ENCODE measurements around the gene ATP5F1D.

ATP5F1D gene

DNA sequence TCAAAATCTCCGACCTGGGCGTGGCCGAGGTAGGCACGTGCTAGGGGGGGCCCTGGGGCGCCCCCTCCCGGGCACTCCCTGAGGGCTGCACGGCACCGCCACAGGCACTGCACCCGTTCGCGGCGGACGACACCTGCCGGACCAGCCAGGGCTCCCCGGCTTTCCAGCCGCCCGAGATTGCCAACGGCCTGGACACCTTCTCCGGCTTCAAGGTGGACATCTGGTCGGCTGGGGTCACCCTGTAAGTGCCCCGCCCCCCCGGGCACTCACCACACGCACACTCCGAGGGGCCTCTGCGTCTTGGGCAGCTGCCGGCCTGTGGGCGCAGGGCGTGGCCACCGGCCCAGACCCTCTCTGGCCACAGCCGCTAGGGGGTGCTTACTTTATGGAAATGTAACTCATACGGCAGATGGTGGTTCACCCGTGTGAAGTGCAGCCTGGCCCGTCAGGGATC lies 21.0 kb upstream of the ATP5F1D start:
- DNase-seq (ENCODE audit: extremely low read depth in 1 of 2, low read depth in 1 of 2), result no peak

DNA sequence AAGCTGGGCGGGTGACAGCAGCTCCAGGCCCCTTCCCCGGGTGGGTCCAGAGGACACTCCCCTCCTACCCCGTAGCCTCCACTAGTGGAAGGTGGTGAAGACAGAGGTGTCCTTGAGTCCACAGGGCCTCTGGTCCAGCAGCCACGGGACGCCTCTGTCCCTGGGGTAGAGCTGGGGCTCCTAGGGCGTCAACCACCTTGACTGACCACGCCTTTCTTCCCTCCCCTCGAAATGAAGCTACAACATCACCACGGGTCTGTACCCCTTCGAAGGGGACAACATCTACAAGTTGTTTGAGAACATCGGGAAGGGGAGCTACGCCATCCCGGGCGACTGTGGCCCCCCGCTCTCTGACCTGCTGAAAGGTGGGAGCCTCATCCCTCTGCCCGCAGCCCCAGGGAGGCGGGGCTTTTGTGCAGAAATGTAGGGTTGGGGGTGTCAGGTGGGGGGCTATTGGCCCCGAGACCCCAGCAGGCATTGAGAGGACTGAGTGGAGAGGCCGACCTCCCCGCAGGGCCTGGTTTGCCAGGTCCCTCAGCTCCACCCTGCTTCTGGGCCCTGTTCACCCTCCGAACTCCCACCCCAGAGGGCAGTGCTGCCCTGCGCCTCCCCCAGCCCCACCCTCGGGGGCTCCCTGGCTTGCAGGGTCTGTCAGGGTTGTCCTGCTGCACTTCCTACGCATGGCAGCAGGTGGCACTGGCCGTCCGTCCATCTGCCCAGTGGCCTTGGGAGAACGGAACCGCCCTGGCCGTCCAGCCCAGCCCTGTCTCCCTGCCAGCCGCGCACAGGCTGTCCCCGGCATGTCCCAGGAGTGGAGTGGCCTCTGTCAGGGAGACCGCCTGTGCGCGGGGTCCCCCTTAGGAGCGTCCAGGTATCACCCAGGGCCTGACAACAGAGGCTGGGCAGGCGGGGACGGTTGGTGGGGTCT lies 20.3 kb upstream of the ATP5F1D start:
- DNase-seq (ENCODE audit: extremely low read depth in 1 of 2, low read depth in 1 of 2), result no peak

GRCh38 chr19:1221904-1222255 lies 19.7 kb upstream of the ATP5F1D start:
- no peak for DNase-seq (ENCODE audit: extremely low read depth in 1 of 2, low read depth in 1 of 2)

GRCh38 chr19:1222394-1222793 lies 19.2 kb upstream of the ATP5F1D start:
- DNase-seq (ENCODE audit: extremely low read depth in 1 of 2, low read depth in 1 of 2), result no peak

DNA sequence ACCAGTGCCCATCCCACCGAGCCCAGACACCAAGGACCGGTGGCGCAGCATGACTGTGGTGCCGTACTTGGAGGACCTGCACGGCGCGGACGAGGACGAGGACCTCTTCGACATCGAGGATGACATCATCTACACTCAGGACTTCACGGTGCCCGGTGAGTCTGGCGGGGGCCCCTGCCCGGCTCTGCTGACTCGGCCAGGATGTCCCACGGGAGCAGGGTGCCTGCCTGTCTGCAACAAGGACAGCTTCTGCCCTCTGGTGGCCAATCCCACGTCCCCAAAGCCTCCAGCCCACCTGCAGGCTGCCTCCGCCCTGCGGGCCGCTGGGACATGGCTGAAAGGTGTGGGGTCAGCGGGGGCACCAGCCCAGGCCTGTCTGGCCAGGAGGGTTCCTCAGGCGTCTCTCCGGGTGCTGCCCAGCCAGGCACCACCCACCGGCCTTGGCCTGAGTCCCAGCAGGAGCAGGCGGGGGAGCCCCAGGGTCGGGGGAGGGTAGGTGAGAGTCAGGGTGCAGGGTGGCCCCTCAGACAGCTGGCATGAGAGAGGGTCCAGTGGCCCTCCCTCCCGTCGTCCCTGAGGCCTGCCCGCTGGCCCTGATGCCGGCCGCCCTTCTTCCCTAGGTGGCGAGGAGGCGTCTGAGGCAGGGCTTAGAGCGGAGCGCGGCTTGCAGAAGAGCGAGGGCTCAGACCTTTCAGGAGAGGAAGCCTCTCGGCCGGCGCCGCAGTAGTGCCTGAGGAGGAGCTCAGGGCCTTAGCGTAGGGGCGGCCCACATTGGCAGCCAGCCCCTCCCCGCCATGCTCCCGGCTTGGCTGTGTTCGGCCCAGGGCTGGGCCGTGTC lies 18.3 kb upstream of the ATP5F1D start:
- no peak for DNase-seq (ENCODE audit: extremely low read depth in 1 of 2, low read depth in 1 of 2)

GRCh38 chr19:1224047-1224825 lies 17.3 kb upstream of the ATP5F1D start:
- DNase-seq (ENCODE audit: extremely low read depth in 1 of 2, low read depth in 1 of 2), result no peak

- no peak for DNase-seq (ENCODE audit: extremely low read depth in 1 of 2, low read depth in 1 of 2)
Measured at GRCh38 chr19:1224847-1225246, 16.7 kb upstream of the ATP5F1D start.

DNA sequence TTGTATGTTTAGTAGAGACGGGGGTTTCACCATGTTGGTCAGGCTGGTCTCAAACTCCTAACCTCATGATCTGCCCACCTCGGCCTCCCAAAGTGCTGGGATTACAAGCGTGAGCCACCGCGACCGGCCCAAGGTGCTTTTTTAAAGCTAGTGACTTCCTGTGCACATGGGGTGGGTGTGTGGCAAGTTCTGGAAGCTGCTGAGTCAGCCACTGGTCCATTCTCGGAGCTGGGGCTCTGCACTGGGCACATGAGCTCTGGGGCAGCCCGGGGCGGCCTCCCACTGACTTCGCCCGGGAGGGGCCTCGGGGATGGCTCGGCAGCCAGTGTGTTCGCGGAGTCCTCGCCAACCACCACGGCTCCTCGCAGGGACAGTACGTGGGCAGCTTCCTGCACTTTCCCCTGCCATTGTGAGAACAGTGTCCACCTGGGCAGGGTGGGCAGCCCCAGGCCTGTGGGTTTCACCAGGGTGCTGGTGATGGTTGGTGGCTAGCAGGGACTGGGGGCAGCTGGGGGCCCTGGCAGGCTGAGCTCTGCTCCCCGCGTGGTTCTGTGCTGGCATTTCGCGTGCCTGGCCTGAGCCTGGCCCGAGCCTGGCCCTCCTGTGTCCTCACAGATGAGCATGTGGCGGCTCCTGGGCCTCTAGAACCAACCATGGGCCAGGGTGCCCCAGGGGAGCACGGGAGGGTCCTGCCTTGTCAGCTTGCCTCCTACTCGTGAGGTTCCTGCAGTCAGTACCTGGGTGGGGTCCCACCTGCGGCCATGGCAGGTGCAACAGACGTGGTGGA lies 15.9 kb upstream of the ATP5F1D start:
- no peak for DNase-seq (ENCODE audit: extremely low read depth in 1 of 2, low read depth in 1 of 2)

DNA sequence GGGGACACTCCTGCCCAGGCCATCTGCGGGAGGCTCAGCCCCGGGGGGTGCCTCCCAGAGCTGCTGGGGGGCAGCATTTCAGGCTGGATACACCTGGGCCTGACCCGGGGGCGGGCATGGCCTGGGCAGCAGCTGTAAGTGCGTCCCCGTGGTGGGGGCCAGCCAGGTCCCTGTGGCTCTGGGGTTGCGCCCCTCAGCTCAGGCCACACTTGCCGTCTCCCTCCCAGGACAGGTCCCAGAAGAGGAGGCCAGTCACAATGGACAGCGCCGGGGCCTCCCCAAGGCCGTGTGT lies 15.4 kb upstream of the ATP5F1D start:
- DNase-seq (ENCODE audit: extremely low read depth in 1 of 2, low read depth in 1 of 2), result no peak

GRCh38 chr19:1226522-1227303 lies 14.8 kb upstream of the ATP5F1D start:
- DNase-seq (ENCODE audit: extremely low read depth in 1 of 2, low read depth in 1 of 2), result no peak

GRCh38 chr19:1227304-1228054 lies 14.1 kb upstream of the ATP5F1D start:
- no peak for DNase-seq (ENCODE audit: extremely low read depth in 1 of 2, low read depth in 1 of 2)

- DNase-seq (ENCODE audit: extremely low read depth in 1 of 2, low read depth in 1 of 2), result no peak
Measured at GRCh38 chr19:1228161-1228957, 13.2 kb upstream of the ATP5F1D start.

GRCh38 chr19:1229056-1229923 lies 12.3 kb upstream of the ATP5F1D start:
- no peak for DNase-seq (ENCODE audit: extremely low read depth in 1 of 2, low read depth in 1 of 2)

GRCh38 chr19:1229924-1230782 lies 11.4 kb upstream of the ATP5F1D start:
- DNase-seq (ENCODE audit: extremely low read depth in 1 of 2, low read depth in 1 of 2), result no peak

DNA sequence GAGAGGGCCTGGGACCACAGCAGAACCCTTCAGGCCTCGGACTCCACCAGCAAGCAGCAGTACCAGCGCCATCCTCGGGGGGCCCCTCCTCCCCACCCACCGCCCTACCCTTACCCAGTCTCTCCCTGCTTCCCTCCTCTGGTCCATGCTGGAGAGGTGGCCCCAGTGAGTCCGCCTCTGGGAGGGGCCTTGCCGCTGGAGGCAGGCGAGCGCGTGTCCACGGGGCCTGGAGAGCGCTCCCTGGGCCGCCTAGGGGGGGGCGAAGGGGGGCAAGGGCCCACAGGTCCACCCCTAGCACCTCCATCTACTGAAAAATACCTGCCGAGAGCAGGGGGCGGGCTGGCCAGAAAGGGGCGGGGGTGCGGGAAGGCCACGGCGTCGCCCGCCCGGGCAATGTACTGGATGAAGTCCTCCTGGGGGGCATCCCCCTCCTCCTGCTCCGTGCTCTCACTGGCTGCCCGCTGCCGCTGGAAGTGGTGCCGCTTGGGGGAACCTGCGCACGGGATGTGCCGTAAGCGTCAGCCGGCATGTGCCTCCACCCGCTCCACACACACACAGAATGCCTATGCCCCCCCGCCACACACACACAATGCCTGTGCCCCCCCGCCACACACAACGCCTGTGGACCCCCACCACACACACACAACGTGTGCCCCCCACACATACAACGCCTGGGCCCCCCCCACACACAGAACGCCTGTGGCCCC lies 10.6 kb upstream of the ATP5F1D start:
- no peak for DNase-seq (ENCODE audit: extremely low read depth in 1 of 2, low read depth in 1 of 2)

All from stimulated activated CD8-positive, alpha-beta memory T cell treated with anti-CD3 and anti-CD28 coated beads, Interleukin-7, amount 100 ng/mL, for 48 hours (primary cell).